GM12878 (cell line): ENCODE data around the gene TRPC4. TPM values are rescaled to one million over a fixed set of nuclear protein-coding genes. Genes with fewer than 3 reads are reported as not detected.

Source experiments
- ATAC-seq: fragments of 200-7000 bp; cut with Tn5 transposase; 3 replicates; pipeline ENCODE4 v1.9.1; 2020; ENCODE audit warnings: mild to moderate bottlenecking, moderate library complexity
- BruUV-seq: library from RNA; stranded (reverse); fragments of 400-500 nt; replicated peaks from 2 replicates; lab custom pipeline; 2021; lab: Mats Ljungman, UMichigan
- CTCF ChIA-PET: fragments of 300-600 bp; sonication (Branson Sonifier 250); formaldehyde crosslinking; extraction: SDS; loops from one replicate; lab custom pipeline; 2021; ENCODE audit warnings: inconsistent platforms; lab: Yijun Ruan, JAX
- POLR2A ChIA-PET: fragments of 350-600 bp; formaldehyde crosslinking; extraction: SDS; loops from one replicate; lab custom pipeline; 2021; ENCODE audit warnings: inconsistent platforms; lab: Charles Lee
- RAD21 ChIA-PET: fragments of 300-600 bp; sonication (Branson Sonifier 250); formaldehyde crosslinking; loops from one replicate; lab custom pipeline; 2023; ENCODE audit warnings: antibody characterized with exemption; ENCODE audit not compliant: unreplicated experiment; lab: Charles Lee
- SMC1A ChIA-PET: fragments of 300-600 bp; sonication (Branson Sonifier 250); formaldehyde crosslinking; loops from one replicate; lab custom pipeline; 2023; ENCODE audit not compliant: unreplicated experiment, uncharacterized antibody; lab: Charles Lee
- DNase-seq: peaks from one replicate; pipeline ENCODE4 v3.0.0-alpha.2; 2011; ENCODE audit warnings: low read depth, low spot score
- FAIRE-seq: peaks from 3 replicates; lab custom pipeline; 2011; peaks lifted over from hg19 to GRCh38; lab: Jason Lieb, UNC
- H2AFZ ChIP-seq: 2 replicates; pipeline ENCODE4 v1.6.0; 2011; ENCODE audit warnings: low read depth, low read length, control low read depth; ENCODE audit not compliant: control insufficient read depth
- H3K27ac ChIP-seq: 2 replicates; pipeline ENCODE4 v1.5.1; 2011; ENCODE audit warnings: control low read depth; ENCODE audit not compliant: control insufficient read depth, insufficient read depth
- H3K27me3 ChIP-seq, 2 experiments: replicated peaks in 1 of 2; 2 replicates each; pipeline versions ENCODE4 v1.6.0 to v1.6.1; 2011; ENCODE audit warnings: low read length in 1 of 2; ENCODE audit not compliant: control insufficient read depth in 2 of 2, insufficient read depth in 2 of 2
- H3K36me3 ChIP-seq, 2 experiments: 2 replicates each; pipeline ENCODE4 v1.5.1; 2011; ENCODE audit warnings: low read length in 1 of 2; ENCODE audit not compliant: control insufficient read depth in 2 of 2, insufficient read depth in 2 of 2
- H3K4me1 ChIP-seq: 2 replicates; pipeline ENCODE4 v1.6.1; 2011; ENCODE audit warnings: mild to moderate bottlenecking, low read length, moderate library complexity, mixed read lengths; ENCODE audit not compliant: control insufficient read depth, insufficient read depth
- H3K4me2 ChIP-seq: 2 replicates; pipeline ENCODE4 v1.6.0; 2011; ENCODE audit warnings: control low read depth; ENCODE audit not compliant: control insufficient read depth, insufficient read depth
- H3K4me3 ChIP-seq: fragments of 200-600 bp; sonication (generic); 2 replicates; pipeline ENCODE4 v1.5.1; 2016
- H3K79me2 ChIP-seq: 2 replicates; pipeline ENCODE4 v1.6.0; 2011; ENCODE audit warnings: low read length; ENCODE audit not compliant: control insufficient read depth, insufficient read depth
- H3K9ac ChIP-seq: 2 replicates; pipeline ENCODE4 v1.8.0; 2011; ENCODE audit warnings: low read length, control low read depth, mixed read lengths; ENCODE audit not compliant: control insufficient read depth, insufficient read depth
- H3K9me3 ChIP-seq: replicated peaks from 3 replicates; pipeline ENCODE4 v1.5.1; 2011; ENCODE audit warnings: mild to moderate bottlenecking, low read length; ENCODE audit not compliant: control insufficient read depth, insufficient read depth
- H4K20me1 ChIP-seq: 2 replicates; pipeline ENCODE4 v1.6.0; 2011; ENCODE audit not compliant: control insufficient read depth, insufficient read depth
- BRCA1 ChIP-seq: IDR thresholded peaks from 2 replicates; pipeline ENCODE4 v1.6.1; 2011; ENCODE audit warnings: low read depth, low read length, improper control_type of control experiment
- CBFB ChIP-seq: IDR thresholded peaks from 2 replicates; pipeline ENCODE4 v1.6.1; 2016; ENCODE audit warnings: antibody characterized with exemption, low read depth
- GABPA ChIP-seq: IDR thresholded peaks from 2 replicates; pipeline ENCODE4 v1.6.1; 2014; ENCODE audit warnings: antibody characterized with exemption, low read depth, mild to moderate bottlenecking, inconsistent platforms
- NBN ChIP-seq: fragments of 450-650 bp; IDR thresholded peaks from 2 replicates; pipeline ENCODE4 v1.6.1; 2016
- NFIC ChIP-seq: IDR thresholded peaks from 2 replicates; pipeline ENCODE4 v1.6.1; 2012; ENCODE audit warnings: low read depth, mild to moderate bottlenecking, inconsistent platforms, low read length, moderate library complexity
- SIX5 ChIP-seq: IDR thresholded peaks from 2 replicates; pipeline ENCODE4 v1.6.1; 2011; ENCODE audit warnings: mild to moderate bottlenecking, low read depth, low read length, moderate library complexity; ENCODE audit not compliant: severe bottlenecking
- SMAD5 ChIP-seq: IDR thresholded peaks from 2 replicates; pipeline ENCODE4 v1.6.1; 2016; ENCODE audit warnings: antibody characterized with exemption, low read depth
- SMC3 ChIP-seq: IDR thresholded peaks from 2 replicates; pipeline ENCODE4 v1.6.1; 2011; ENCODE audit warnings: low read length, improper control_type of control experiment, borderline replicate concordance
- SPI1 ChIP-seq: IDR thresholded peaks from 2 replicates; pipeline ENCODE4 v1.6.1; 2011; ENCODE audit warnings: low read depth, mild to moderate bottlenecking, low read length, moderate library complexity, borderline replicate concordance; ENCODE audit not compliant: insufficient read depth
- STAT1 ChIP-seq: fragments of 450-650 bp; conservative IDR thresholded peaks from 2 replicates; pipeline ENCODE4 v1.6.1; 2014; ENCODE audit warnings: antibody characterized with exemption, mild to moderate bottlenecking
- STAT3 ChIP-seq: IDR thresholded peaks from 2 replicates; pipeline ENCODE4 v1.6.1; 2011; ENCODE audit warnings: low read depth, low read length, improper control_type of control experiment
- WGBS: methylation state at CpG from one replicate; pipeline ENCODE4 v1.1.6; 2016; ENCODE audit warnings: low lambda C conversion rate; ENCODE audit not compliant: insufficient replicate concordance, insufficient coverage; ENCODE audit errors: missing lambda C conversion rate; 5-methylcytosine and 5-hydroxymethylcytosine counted together
- in situ Hi-C: fragments of 300-500 bp; cut with MboI; formaldehyde crosslinking; loops from 9 replicates; pipeline ENCODE4 v1.14.3; 2018; ENCODE audit warnings: mixed read lengths
- intact Hi-C: fragments of 100-400 bp; cut with micrococcal nuclease; formaldehyde crosslinking; loops from one replicate; pipeline ENCODE4 v1.14.2; 2022; ENCODE audit not compliant: unreplicated experiment
- polyA plus RNA-seq, 11 experiments: library from polyadenylated mRNA; depleted of rRNA in 4 of 11; unstranded in 6 of 11; stranded (reverse) in 5 of 11; fragments of >200 nt; fragmentation: Nextera tagmentation in 4 of 11; fragmentation: Illumina TruSeq in 1 of 11; extraction: Ambion mirVana in 4 of 11; extraction: Trizol in 1 of 11; gene quantifications; 1 replicate in 1 of 11; 2 replicates in 10 of 11; pipeline versions ENCODE4 v1.2.1 to v1.2.3, GENCODE V29; 2011 to 2016; ENCODE audit warnings: inconsistent platforms in 2 of 11, missing spikeins in 2 of 11, low read depth in 1 of 11
- total RNA-seq, 4 experiments: library from RNA; depleted of rRNA in 3 of 4; stranded (reverse); fragments of >200 nt in 3 of 4; fragmentation: Illumina TruSeq in 1 of 4; extraction: Trizol in 1 of 4; gene quantifications; 2 replicates each; pipeline versions ENCODE4 v1.2.1 to v1.2.3, GENCODE V29; 2013 to 2021
- TF ChIP-seq, protein P1 (sequence below): fragments of 450-650 bp; conservative IDR thresholded peaks from 2 replicates; pipeline ENCODE4 v1.6.1; 2017; ENCODE audit warnings: mild to moderate bottlenecking, moderate library complexity
- TF ChIP-seq, protein P2 (sequence below): fragments of 150-350 bp; IDR thresholded peaks from 2 replicates; pipeline ENCODE4 v1.6.1; 2014; ENCODE audit warnings: mild to moderate bottlenecking, low read depth, low read length
- TF ChIP-seq, protein P3 (sequence below): fragments of 450-650 bp; IDR thresholded peaks from 2 replicates; pipeline ENCODE4 v1.6.1; 2016; ENCODE audit warnings: mild to moderate bottlenecking, moderate library complexity, borderline replicate concordance

The TRPC4 gene
- total and polyA plus RNA-seq, 10 of the 15 experiments (the other 5 are each of a cell fraction or from before 2014, with no cell fraction given), result not detected

- no peaks in the 10 kb centered on the region for H3K36me3 ChIP-seq
- no peaks in the 10 kb centered on the region for H3K27me3 ChIP-seq
- FAIRE-seq, result no peak
- H2AFZ ChIP-seq, result no peak overlapping the region
- no peak for ATAC-seq
- no peak for DNase-seq
- H3K79me2 ChIP-seq, result no peaks in the 10 kb centered on the region
- POLR2A ChIA-PET, result no interaction called here
- in situ Hi-C loops (no loop called here), intact Hi-C loops (no loop called here)
- TF ChIP-seq, protein P1, sequence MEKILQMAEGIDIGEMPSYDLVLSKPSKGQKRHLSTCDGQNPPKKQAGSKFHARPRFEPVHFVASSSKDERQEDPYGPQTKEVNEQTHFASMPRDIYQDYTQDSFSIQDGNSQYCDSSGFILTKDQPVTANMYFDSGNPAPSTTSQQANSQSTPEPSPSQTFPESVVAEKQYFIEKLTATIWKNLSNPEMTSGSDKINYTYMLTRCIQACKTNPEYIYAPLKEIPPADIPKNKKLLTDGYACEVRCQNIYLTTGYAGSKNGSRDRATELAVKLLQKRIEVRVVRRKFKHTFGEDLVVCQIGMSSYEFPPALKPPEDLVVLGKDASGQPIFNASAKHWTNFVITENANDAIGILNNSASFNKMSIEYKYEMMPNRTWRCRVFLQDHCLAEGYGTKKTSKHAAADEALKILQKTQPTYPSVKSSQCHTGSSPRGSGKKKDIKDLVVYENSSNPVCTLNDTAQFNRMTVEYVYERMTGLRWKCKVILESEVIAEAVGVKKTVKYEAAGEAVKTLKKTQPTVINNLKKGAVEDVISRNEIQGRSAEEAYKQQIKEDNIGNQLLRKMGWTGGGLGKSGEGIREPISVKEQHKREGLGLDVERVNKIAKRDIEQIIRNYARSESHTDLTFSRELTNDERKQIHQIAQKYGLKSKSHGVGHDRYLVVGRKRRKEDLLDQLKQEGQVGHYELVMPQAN, result no peak
- TF ChIP-seq SIX5 (no peak), SMAD5 (no peak), STAT3 (no peak), NFIC (no peak), CBFB (no peak), SMC3 (no peak), SPI1 (no peak), BRCA1 (no peak), GABPA (no peak), NBN (no peak), STAT1 (no peak)
- TF ChIP-seq, protein P2, sequence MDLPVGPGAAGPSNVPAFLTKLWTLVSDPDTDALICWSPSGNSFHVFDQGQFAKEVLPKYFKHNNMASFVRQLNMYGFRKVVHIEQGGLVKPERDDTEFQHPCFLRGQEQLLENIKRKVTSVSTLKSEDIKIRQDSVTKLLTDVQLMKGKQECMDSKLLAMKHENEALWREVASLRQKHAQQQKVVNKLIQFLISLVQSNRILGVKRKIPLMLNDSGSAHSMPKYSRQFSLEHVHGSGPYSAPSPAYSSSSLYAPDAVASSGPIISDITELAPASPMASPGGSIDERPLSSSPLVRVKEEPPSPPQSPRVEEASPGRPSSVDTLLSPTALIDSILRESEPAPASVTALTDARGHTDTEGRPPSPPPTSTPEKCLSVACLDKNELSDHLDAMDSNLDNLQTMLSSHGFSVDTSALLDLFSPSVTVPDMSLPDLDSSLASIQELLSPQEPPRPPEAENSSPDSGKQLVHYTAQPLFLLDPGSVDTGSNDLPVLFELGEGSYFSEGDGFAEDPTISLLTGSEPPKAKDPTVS, result no peak
- TF ChIP-seq, protein P3, sequence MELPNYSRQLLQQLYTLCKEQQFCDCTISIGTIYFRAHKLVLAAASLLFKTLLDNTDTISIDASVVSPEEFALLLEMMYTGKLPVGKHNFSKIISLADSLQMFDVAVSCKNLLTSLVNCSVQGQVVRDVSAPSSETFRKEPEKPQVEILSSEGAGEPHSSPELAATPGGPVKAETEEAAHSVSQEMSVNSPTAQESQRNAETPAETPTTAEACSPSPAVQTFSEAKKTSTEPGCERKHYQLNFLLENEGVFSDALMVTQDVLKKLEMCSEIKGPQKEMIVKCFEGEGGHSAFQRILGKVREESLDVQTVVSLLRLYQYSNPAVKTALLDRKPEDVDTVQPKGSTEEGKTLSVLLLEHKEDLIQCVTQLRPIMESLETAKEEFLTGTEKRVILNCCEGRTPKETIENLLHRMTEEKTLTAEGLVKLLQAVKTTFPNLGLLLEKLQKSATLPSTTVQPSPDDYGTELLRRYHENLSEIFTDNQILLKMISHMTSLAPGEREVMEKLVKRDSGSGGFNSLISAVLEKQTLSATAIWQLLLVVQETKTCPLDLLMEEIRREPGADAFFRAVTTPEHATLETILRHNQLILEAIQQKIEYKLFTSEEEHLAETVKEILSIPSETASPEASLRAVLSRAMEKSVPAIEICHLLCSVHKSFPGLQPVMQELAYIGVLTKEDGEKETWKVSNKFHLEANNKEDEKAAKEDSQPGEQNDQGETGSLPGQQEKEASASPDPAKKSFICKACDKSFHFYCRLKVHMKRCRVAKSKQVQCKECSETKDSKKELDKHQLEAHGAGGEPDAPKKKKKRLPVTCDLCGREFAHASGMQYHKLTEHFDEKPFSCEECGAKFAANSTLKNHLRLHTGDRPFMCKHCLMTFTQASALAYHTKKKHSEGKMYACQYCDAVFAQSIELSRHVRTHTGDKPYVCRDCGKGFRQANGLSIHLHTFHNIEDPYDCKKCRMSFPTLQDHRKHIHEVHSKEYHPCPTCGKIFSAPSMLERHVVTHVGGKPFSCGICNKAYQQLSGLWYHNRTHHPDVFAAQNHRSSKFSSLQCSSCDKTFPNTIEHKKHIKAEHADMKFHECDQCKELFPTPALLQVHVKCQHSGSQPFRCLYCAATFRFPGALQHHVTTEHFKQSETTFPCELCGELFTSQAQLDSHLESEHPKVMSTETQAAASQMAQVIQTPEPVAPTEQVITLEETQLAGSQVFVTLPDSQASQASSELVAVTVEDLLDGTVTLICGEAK, result no peak
- CTCF ChIA-PET, result interaction anchor here (1.0 kb wide), 1 partner anchor 712 kb away, joined by 5 read pairs; no protein-coding TSS in a partner anchor
- H3K4me1 ChIP-seq, result no peaks in the 10 kb centered on the region
- no peak overlapping the region for H3K27ac ChIP-seq
- no peaks in the 10 kb centered on the region for H3K9me3 ChIP-seq
- 67% methylated on average over 9 of the region's 9 CpGs for WGBS
- no peaks in the 10 kb centered on the region for H4K20me1 ChIP-seq
- RAD21 ChIA-PET, result no interaction called here
- H3K4me3 ChIP-seq, result no peak overlapping the region
- no TSS peak for BruUV-seq
- H3K4me2 ChIP-seq, result no peak overlapping the region
- H3K9ac ChIP-seq, result no peak overlapping the region
- SMC1A ChIA-PET, result no interaction called here
Observed at GRCh38 chr13:37870489-37870845, 895 bp upstream of the TRPC4 start.
